CD4-positive, alpha-beta T cell (primary cell): ENCODE data around the gene PTCD1. TPM values are rescaled to one million over a fixed set of nuclear protein-coding genes. Genes with fewer than 3 reads are reported as not detected.

Experiments used
- ATAC-seq: fragments of 200-7000 bp; cut with Tn5 transposase; one replicate; pipeline ENCODE4 v1.10.0; 2022; ENCODE audit warnings: mild to moderate bottlenecking; ENCODE audit not compliant: poor library complexity
- CTCF ChIA-PET: fragments of 350-600 bp; sonication (Branson Sonifier 250); formaldehyde crosslinking; loops from one replicate; lab custom pipeline; 2021; ENCODE audit warnings: antibody characterized with exemption, inconsistent platforms; lab: Charles Lee
- POLR2A ChIA-PET: fragments of 350-600 bp; sonication (Branson Sonifier 250); formaldehyde crosslinking; loops from one replicate; lab custom pipeline; 2021; ENCODE audit warnings: antibody characterized with exemption, inconsistent platforms; lab: Charles Lee
- DNase-seq, 14 experiments: peaks; one replicate each; pipeline ENCODE4 v3.0.0-alpha.2; 2013 to 2020; ENCODE audit warnings: mixed read lengths in 2 of 14
- H3K27ac ChIP-seq, 2 donors: one replicate each; pipeline versions ENCODE4 v1.5.1 to v1.7.0; 2013; ENCODE audit warnings: low read length in 2 of 2, low read depth in 1 of 2, mild to moderate bottlenecking in 1 of 2
- H3K27me3 ChIP-seq, 2 experiments: 1 replicate in 1 of 2; 2 replicates in 1 of 2; pipeline versions ENCODE4 v1.6.1 to v1.7.0; 2013; ENCODE audit warnings: low read length in 2 of 2, control low read depth in 1 of 2, mild to moderate bottlenecking in 1 of 2, moderate library complexity in 1 of 2; ENCODE audit not compliant: insufficient read depth in 2 of 2, control insufficient read depth in 1 of 2
- H3K36me3 ChIP-seq: one replicate; pipeline ENCODE4 v1.6.1; 2013; ENCODE audit warnings: low read length, control low read depth; ENCODE audit not compliant: insufficient read depth
- H3K4me1 ChIP-seq: one replicate; pipeline ENCODE4 v1.6.1; 2013; ENCODE audit warnings: low read length, control low read depth; ENCODE audit not compliant: insufficient read depth
- H3K4me3 ChIP-seq: one replicate; pipeline ENCODE4 v1.5.1; 2013; ENCODE audit warnings: mild to moderate bottlenecking, low read length, moderate library complexity
- H3K9me3 ChIP-seq, 2 experiments: 1 replicate in 1 of 2; 2 replicates in 1 of 2; pipeline versions ENCODE4 v1.6.1 to v1.7.0; 2013; ENCODE audit warnings: low read length in 2 of 2, mild to moderate bottlenecking in 2 of 2, control low read depth in 1 of 2, moderate library complexity in 1 of 2; ENCODE audit not compliant: control insufficient read depth in 1 of 2, insufficient read depth in 1 of 2
- H3K27ac Mint-ChIP-seq: one replicate; pipeline ENCODE4 v1.8.0; 2020; ENCODE audit warnings: mixed read lengths
- H3K27me3 Mint-ChIP-seq: one replicate; pipeline ENCODE4 v1.8.0; 2021; ENCODE audit warnings: mixed read lengths
- H3K36me3 Mint-ChIP-seq: one replicate; pipeline ENCODE4 v1.8.0; 2021; ENCODE audit warnings: low read depth, mixed read lengths
- H3K4me1 Mint-ChIP-seq: one replicate; pipeline ENCODE4 v1.8.0; 2021; ENCODE audit warnings: low read depth, mixed read lengths
- H3K4me3 Mint-ChIP-seq: one replicate; pipeline ENCODE4 v1.8.0; 2020; ENCODE audit warnings: mild to moderate bottlenecking, mixed read lengths
- H3K9me3 Mint-ChIP-seq: one replicate; pipeline ENCODE4 v1.8.0; 2020; ENCODE audit warnings: mixed read lengths
- intact Hi-C, 2 experiments: fragments of 100-400 bp; cut with DNase I in 1 of 2; cut with micrococcal nuclease in 1 of 2; formaldehyde crosslinking; loops; one replicate each; pipeline versions ENCODE4 v1.15.1 to v1.9.0; 2023 to 2025; cut with DNase I, micrococcal nuclease
- total RNA-seq, 174 experiments: library from RNA in 2 of 174; stranded (reverse) in 2 of 174; gene quantifications; one replicate each; pipeline ENCODE4 v1.2.3 and lab custom pipeline; 2021 to 2026
- TF ChIP-seq, protein P1 (sequence below): fragments of 200-600 bp; IDR thresholded peaks from one replicate; pipeline ENCODE4 v1.8.0; 2022; ENCODE audit warnings: antibody characterized with exemption, mild to moderate bottlenecking

The PTCD1 gene
- total RNA-seq, 2 experiments from 2014 or later = 4.8 to 5.3 TPM

DNA sequence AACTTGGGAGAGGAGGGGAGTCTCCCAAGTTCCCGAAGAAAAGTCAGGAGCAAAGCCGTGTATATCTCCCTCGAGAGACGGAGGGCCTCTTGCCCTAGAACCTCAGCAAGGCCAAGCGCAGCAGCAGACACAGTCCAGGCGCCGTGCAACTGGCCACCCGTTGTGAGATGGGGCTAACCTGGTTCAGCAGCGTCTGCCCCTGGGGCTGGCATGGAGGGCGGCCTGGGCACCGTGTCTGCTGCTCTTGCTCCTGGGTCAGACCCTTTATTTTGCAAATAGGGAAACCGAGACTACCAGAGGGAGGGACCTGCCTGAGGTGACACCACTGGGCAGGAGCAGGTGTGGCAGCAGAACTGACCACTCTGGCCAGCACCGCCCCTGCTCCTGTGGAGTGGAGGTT is 13.9 kb upstream of the PTCD1 start:
- H3K9me3 ChIP-seq = no peaks in the 10 kb centered on the region
- ChIA-PET CTCF (no interaction called here), POLR2A (no interaction called here)
- H3K27ac ChIP-seq = no peak overlapping the region
- H3K4me1 ChIP-seq = no peaks in the 10 kb centered on the region
- Mint-ChIP-seq H3K27me3 (no peaks in the 10 kb centered on the region), H3K27ac (no peak overlapping the region), H3K36me3 (peaks cover 74% of the 10 kb centered on the region), H3K9me3 (no peaks in the 10 kb centered on the region), H3K4me3 (no peak overlapping the region), H3K4me1 (no peaks in the 10 kb centered on the region)
- H3K36me3 ChIP-seq = peaks cover 69% of the 10 kb centered on the region
- intact Hi-C loops = no loop called here
- DNase-seq (no peak), ATAC-seq (no peak)
- H3K4me3 ChIP-seq = no peak overlapping the region
- H3K27me3 ChIP-seq = no peaks in the 10 kb centered on the region
- TF ChIP-seq, protein P1, sequence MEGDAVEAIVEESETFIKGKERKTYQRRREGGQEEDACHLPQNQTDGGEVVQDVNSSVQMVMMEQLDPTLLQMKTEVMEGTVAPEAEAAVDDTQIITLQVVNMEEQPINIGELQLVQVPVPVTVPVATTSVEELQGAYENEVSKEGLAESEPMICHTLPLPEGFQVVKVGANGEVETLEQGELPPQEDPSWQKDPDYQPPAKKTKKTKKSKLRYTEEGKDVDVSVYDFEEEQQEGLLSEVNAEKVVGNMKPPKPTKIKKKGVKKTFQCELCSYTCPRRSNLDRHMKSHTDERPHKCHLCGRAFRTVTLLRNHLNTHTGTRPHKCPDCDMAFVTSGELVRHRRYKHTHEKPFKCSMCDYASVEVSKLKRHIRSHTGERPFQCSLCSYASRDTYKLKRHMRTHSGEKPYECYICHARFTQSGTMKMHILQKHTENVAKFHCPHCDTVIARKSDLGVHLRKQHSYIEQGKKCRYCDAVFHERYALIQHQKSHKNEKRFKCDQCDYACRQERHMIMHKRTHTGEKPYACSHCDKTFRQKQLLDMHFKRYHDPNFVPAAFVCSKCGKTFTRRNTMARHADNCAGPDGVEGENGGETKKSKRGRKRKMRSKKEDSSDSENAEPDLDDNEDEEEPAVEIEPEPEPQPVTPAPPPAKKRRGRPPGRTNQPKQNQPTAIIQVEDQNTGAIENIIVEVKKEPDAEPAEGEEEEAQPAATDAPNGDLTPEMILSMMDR = no peak

GRCh38 chr7:99451936-99452335 is 13.3 kb upstream of the PTCD1 start:
- Histone ChIP-seq H3K9me3 (no peaks in the 10 kb centered on the region), H3K4me3 (no peak overlapping the region), H3K4me1 (no peaks in the 10 kb centered on the region), H3K27me3 (no peaks in the 10 kb centered on the region), H3K27ac (no peak overlapping the region), H3K36me3 (peaks cover 62% of the 10 kb centered on the region)
- Mint-ChIP-seq H3K4me3 (no peak overlapping the region), H3K4me1 (no peaks in the 10 kb centered on the region), H3K27ac (no peak overlapping the region), H3K36me3 (peaks cover 70% of the 10 kb centered on the region), H3K9me3 (no peaks in the 10 kb centered on the region), H3K27me3 (no peaks in the 10 kb centered on the region)
- ATAC-seq = no peak
- intact Hi-C loops = no loop called here
- TF ChIP-seq, protein P1 = no peak
- POLR2A ChIA-PET = no interaction called here
- DNase-seq = no peak
- CTCF ChIA-PET = no interaction called here

DNA sequence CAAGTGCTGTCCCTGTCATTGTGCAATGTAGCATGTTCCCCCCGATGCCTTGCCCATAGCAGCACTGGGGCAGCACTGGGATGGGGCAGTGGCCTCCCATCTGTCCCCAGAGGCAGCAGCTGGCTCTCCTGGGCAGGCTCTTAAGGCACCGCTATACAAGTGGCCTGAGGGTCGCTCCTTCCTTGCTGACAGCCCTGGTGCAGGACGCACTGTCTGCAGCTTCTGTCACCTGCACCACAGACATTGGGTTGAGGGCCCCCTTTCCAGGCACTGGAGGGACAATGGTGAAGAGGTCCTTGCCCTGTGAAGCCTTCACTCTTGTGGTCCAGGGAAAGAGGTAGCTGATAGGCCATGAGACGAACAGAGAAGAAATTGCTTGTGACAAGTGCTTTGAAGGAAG is 10.7 kb upstream of the PTCD1 start:
- POLR2A ChIA-PET = interaction anchor here (1.1 kb wide), 1 partner anchor 11 kb away, joined by 3 read pairs; the partner anchor contains the start of genes CPSF4 and PTCD1
- no peak overlapping the region for H3K4me3 Mint-ChIP-seq
- H3K27me3 Mint-ChIP-seq = no peaks in the 10 kb centered on the region
- H3K27me3 ChIP-seq = no peaks in the 10 kb centered on the region
- no peak overlapping the region for H3K4me3 ChIP-seq
- peaks cover 80% of the 10 kb centered on the region for H3K36me3 Mint-ChIP-seq
- intact Hi-C loops = no loop called here
- CTCF ChIA-PET = no interaction called here
- no peak overlapping the region for H3K27ac Mint-ChIP-seq
- no peaks in the 10 kb centered on the region for H3K4me1 Mint-ChIP-seq
- H3K9me3 Mint-ChIP-seq = no peaks in the 10 kb centered on the region
- ATAC-seq = no peak
- H3K4me1 ChIP-seq = no peaks in the 10 kb centered on the region
- H3K9me3 ChIP-seq = no peaks in the 10 kb centered on the region
- H3K27ac ChIP-seq = no peak overlapping the region
- DNase-seq = no peak
- H3K36me3 ChIP-seq = peaks cover 71% of the 10 kb centered on the region
- TF ChIP-seq, protein P1 = no peak
